Glutamatergic neuron (in vitro differentiated cells): ENCODE data around the gene VPS36. TPM values are rescaled to one million over a fixed set of nuclear protein-coding genes. Genes with fewer than 3 reads are reported as not detected.

ENCODE experiments used
- DNase-seq: peaks from one replicate; pipeline ENCODE4 v3.0.0; 2022
- H3K27ac Mint-ChIP-seq: one replicate; pipeline ENCODE4 v1.8.0; 2020; ENCODE audit warnings: mild to moderate bottlenecking, mixed read lengths, inconsistent platforms; ENCODE audit not compliant: unreplicated experiment
- H3K27me3 Mint-ChIP-seq: one replicate; pipeline ENCODE4 v1.8.0; 2020; ENCODE audit warnings: mild to moderate bottlenecking, moderate library complexity, mixed read lengths, inconsistent platforms; ENCODE audit not compliant: unreplicated experiment
- H3K36me3 Mint-ChIP-seq: one replicate; pipeline ENCODE4 v1.8.0; 2020; ENCODE audit warnings: mild to moderate bottlenecking, mixed read lengths, inconsistent platforms; ENCODE audit not compliant: unreplicated experiment
- H3K4me1 Mint-ChIP-seq: one replicate; pipeline ENCODE4 v1.8.0; 2020; ENCODE audit warnings: mild to moderate bottlenecking, low read depth, mixed read lengths, inconsistent platforms; ENCODE audit not compliant: unreplicated experiment
- H3K4me3 Mint-ChIP-seq: one replicate; pipeline ENCODE4 v1.8.0; 2020; ENCODE audit warnings: mild to moderate bottlenecking, mixed read lengths, inconsistent platforms; ENCODE audit not compliant: unreplicated experiment
- H3K9me3 Mint-ChIP-seq: one replicate; pipeline ENCODE4 v1.8.0; 2020; ENCODE audit warnings: mild to moderate bottlenecking, moderate library complexity, mixed read lengths, inconsistent platforms; ENCODE audit not compliant: unreplicated experiment
- CTCF ChIP-seq: fragments of 200-600 bp; sonication (generic); IDR thresholded peaks from one replicate; pipeline ENCODE4 v1.5.0; 2021; ENCODE audit not compliant: partially characterized antibody, unreplicated experiment
- total RNA-seq: library from RNA; stranded (reverse); fragmentation: NEBNext Ultra II Directional; extraction: Animal tissue kit (Norgen Biotek cat#: 25700); gene quantifications from one replicate; pipeline ENCODE4 v1.2.1, GENCODE V29; 2021; ENCODE audit not compliant: unreplicated experiment

Gene VPS36
- total RNA-seq, 1 donor from 2014 or later = 29.2 TPM

GRCh38 chr13:52421216-52421615, 29.2 kb downstream of the VPS36 start:
- no peak for DNase-seq
- Mint-ChIP-seq H3K9me3 (no peaks in the 10 kb centered on the region), H3K27ac (no peak overlapping the region), H3K4me1 (no peaks in the 10 kb centered on the region), H3K27me3 (no peaks in the 10 kb centered on the region), H3K4me3 (no peak overlapping the region), H3K36me3 (no peaks in the 10 kb centered on the region)
- TF ChIP-seq CTCF = no peak

GRCh38 chr13:52419080-52419479, 31.4 kb downstream of the VPS36 start:
- H3K27me3 Mint-ChIP-seq = no peaks in the 10 kb centered on the region
- H3K4me1 Mint-ChIP-seq = no peaks in the 10 kb centered on the region
- H3K27ac Mint-ChIP-seq = no peak overlapping the region
- DNase-seq = no peak
- H3K4me3 Mint-ChIP-seq = no peak overlapping the region
- H3K36me3 Mint-ChIP-seq = no peaks in the 10 kb centered on the region
- H3K9me3 Mint-ChIP-seq = no peaks in the 10 kb centered on the region
- TF ChIP-seq CTCF = no peak

- no peak overlapping the region for H3K4me3 Mint-ChIP-seq
- no peak for DNase-seq
- no peaks in the 10 kb centered on the region for H3K27me3 Mint-ChIP-seq
- no peak overlapping the region for H3K27ac Mint-ChIP-seq
- no peaks in the 10 kb centered on the region for H3K4me1 Mint-ChIP-seq
- H3K36me3 Mint-ChIP-seq = no peaks in the 10 kb centered on the region
- no peaks in the 10 kb centered on the region for H3K9me3 Mint-ChIP-seq
- no peak for TF ChIP-seq CTCF
Observed at GRCh38 chr13:52414963-52415362, 35.5 kb downstream of the VPS36 start.

- TF ChIP-seq CTCF = no peak
- no peaks in the 10 kb centered on the region for H3K27me3 Mint-ChIP-seq
- H3K4me3 Mint-ChIP-seq = no peak overlapping the region
- no peaks in the 10 kb centered on the region for H3K4me1 Mint-ChIP-seq
- no peak for DNase-seq
- H3K27ac Mint-ChIP-seq = no peak overlapping the region
- H3K36me3 Mint-ChIP-seq = no peaks in the 10 kb centered on the region
- H3K9me3 Mint-ChIP-seq = no peaks in the 10 kb centered on the region
Observed at GRCh38 chr13:52414051-52414450, 36.4 kb downstream of the VPS36 start.

- Mint-ChIP-seq H3K9me3 (no peaks in the 10 kb centered on the region), H3K4me3 (no peak overlapping the region)
Observed at GRCh38 chr13:52412128-52412527, 38.3 kb downstream of the VPS36 start.

More at GRCh38 chr13:52412128-52412527, 38.3 kb downstream of the VPS36 start:
- Mint-ChIP-seq H3K27me3 (no peaks in the 10 kb centered on the region), H3K4me1 (no peaks in the 10 kb centered on the region), H3K27ac (no peak overlapping the region), H3K36me3 (no peaks in the 10 kb centered on the region)
- no peak for DNase-seq
- no peak for TF ChIP-seq CTCF
